Stimulated activated CD4-positive, alpha-beta T cell treated with anti-CD3 and anti-CD28 coated beads, Interleukin-4, amount 100 ng/mL, for 48 hours (primary cell): Measurements from ENCODE around the gene FBXW7.

Experiments used
- DNase-seq, 2 donors: peaks; one replicate each; pipeline ENCODE4 v3.0.0-alpha.2; 2020; ENCODE audit warnings: low read depth in 2 of 2

Gene FBXW7

GRCh38 chr4:152471251-152471792, 64.6 kb downstream of the FBXW7 start:
- DNase-seq = no peak

DNA sequence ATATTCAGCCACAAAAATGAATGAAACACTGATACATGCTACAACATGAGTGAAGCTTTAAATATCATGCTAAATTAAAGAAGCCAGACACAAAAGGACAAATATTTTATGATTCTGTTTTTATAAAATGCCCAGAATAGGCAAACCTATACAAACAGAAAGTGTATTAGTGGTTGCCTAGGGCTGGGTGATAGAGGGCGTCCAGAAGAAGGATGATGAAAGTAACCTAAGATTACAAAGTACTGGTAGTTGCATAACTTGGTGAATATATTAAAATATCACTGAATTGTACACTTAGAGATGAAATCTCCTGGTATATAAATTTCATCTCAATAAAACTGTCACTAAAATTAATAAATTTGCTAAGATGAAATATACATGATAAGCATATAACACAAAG, 67.5 kb downstream of the FBXW7 start:
- no peak for DNase-seq

DNA sequence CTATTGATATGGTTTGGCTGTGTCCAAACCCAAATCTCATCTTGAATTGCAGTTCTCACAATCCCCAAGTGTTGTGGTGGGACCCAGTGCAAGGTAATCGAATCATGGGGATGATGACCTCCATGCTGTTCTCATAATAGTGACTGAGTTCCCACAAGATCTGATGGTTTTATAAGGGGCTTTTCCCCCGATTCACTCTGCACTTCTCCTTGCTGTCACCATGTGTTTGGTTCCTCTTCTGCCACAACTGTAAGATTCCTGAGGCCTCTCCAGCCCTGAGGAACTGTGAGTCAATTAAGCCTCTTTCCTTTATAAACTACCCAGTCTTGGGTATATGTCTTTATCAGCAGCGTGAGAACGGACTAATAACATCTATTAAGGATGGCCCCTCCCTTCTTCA, 68.8 kb downstream of the FBXW7 start:
- DNase-seq = no peak

DNA sequence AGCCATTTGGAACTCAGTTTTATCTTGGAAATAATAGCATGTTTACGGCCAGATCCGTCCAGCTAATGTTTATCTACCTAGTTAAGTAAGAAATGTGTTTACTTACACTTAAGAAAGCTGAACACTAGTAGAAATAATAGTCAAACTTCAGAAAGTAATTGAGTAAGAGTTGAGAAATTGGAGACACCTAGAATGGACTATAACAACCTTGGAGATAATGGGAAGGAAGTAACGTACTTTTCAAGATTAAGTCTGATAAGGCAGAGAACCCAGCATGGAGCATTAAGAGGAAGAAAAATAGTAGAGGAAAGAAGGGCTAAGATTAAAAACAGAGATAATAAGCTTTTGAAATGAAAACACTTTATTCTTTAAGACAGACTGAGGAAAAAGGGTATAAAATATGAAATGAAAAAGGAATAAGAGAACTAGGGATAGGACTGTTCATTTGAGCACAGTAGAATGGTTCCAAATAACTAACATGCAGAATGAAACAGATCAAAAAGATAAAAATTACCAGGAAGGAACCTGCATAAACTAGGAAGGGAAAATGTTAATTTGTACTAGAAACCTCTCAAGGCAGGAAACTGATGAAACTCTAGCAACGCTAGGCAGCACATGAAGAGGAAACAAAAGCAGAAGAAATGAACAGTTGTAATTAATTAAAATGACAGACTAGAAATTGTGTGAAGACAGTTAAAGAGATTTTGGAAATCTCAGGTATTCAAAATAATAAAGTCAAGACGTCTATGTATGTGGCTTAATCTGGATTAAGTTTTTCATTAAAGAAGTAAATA, 71.7 kb downstream of the FBXW7 start:
- no peak for DNase-seq

GRCh38 chr4:152463562-152463961, 72.3 kb downstream of the FBXW7 start:
- no peak for DNase-seq

- DNase-seq = no peak
These were observed 73.2 kb downstream of the FBXW7 start for GRCh38 chr4:152462695-152463094.

GRCh38 chr4:152462047-152462446, 73.8 kb downstream of the FBXW7 start:
- DNase-seq = no peak

DNA sequence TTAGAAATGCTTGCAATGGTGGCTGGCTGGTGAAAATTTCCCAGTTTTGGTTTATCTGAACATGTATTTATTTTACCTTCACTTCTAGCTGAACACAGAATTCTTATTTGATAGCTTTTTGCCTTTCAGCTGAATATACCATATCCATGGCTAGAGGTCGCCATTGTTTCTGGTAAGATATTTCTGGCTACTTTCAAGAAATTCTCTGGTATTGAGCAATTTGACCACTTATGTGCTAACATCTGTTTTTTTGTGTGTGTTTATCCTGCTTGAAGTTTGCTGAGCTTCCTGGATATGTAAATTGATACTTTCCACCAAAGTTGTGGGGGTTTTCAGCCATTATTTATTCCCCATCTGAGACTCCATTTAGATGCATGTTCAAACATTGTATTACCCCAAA, 75.4 kb downstream of the FBXW7 start:
- DNase-seq = no peak

DNA sequence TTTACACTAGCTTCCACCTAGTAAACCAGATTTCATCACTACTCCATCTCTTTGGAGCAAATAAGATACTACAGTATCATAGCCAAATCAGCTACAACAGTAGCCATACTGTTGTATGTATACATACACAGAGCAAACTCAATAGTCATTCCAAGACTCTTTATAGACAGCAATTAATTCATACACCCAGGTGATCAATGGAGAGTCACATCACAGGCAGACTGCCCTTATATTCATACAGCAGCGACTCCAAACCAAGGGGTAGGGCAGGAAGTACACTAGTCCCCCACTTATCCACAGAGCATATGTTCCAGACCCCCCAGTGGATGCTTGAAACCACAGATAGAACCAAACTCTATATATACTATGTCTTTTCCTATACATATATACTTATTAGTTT, 76.6 kb downstream of the FBXW7 start:
- no peak for DNase-seq

DNA sequence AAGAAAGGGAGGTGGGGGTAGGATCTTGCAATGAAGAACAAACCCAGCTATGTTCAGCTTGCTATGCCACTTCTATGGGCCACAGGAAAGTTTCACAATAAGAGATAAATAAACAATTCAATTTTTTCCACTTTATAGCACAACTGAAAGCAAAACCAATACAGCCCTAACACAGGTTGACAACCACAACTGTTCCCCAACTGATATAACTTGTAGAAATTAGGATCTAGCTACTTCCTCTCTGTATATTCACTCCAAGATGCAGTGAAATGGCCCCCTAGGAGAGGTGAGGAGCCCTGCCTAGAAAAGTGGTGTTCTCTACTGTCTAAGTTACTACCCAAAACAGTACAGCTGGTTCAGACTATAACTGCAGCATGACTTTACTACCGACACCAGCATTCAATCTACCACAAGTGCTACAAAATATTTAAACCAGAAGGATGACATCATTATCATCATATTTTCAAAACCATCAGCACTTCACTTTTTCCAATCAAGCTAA, 77.0 kb downstream of the FBXW7 start:
- no peak for DNase-seq

- no peak for DNase-seq
These were observed 79.3 kb downstream of the FBXW7 start for GRCh38 chr4:152456609-152457008.

DNA sequence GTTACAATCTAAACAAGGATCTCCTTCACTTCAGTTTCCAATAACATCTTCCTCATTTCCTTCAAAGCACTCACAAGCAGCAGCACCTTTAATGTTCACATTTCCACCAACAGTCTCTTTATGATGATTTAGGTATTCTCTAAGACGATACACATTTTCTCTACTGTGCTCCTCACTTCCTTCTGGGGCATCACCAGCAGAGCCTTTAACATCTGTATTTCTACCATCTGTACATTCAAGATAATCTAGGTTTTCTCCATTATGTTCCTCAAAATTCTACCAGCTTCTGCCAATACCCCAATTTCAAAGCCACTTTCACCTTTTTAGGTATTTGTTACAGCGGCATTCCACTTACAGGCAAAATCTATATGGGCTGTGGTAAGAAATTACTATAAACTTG, 80.6 kb downstream of the FBXW7 start:
- DNase-seq = no peak

DNA sequence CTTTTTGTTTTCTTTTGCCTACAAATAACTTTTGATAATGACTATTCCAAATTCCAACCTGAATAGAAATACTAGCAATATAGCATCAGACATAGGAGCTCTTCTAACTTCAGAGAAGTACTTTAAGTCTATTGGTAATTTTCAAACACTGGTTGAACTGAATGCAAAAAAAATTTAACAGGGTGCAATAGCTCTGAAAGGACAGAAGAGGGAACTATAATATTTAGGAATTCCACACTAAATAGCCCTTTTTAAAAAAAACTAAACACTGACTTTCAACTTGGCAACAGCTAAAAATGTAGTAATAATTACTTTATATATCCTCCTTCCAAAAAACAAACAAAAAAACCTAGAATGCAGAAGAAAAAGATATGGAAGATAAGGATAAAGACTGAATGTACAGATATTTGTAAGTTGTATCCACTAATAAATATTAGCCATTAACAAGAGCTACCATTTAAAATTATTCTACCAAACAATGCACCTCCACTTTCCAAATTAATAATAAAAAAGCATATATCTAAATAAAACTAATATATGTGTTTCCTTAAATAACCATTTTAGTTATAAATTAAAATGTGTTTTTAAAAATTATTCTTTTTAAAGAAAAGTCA, 81.4 kb downstream of the FBXW7 start:
- DNase-seq = no peak

DNA sequence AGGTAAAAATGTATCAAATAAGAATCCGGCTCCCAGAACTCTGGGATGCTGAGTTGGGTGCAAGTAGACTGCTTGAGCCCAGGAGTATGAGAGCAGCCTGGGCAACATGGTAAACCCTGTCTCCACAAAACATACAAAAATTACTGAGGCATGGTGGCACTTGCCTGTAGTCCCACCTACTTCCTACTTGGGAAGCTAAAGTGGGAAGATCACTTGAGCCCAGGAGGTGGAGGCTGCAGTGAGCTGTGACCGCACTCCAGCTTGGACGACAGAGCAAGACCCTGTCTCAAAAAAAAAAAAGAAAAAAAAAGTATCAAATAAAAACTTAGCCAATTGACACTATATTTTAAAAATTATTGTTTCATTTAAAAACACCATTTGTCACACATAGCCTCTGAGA, 84.4 kb downstream of the FBXW7 start:
- DNase-seq = no peak

- no peak for DNase-seq
These were observed 87.0 kb downstream of the FBXW7 start for GRCh38 chr4:152448854-152449253.

GRCh38 chr4:152448038-152448707, 87.7 kb downstream of the FBXW7 start:
- DNase-seq = no peak

DNA sequence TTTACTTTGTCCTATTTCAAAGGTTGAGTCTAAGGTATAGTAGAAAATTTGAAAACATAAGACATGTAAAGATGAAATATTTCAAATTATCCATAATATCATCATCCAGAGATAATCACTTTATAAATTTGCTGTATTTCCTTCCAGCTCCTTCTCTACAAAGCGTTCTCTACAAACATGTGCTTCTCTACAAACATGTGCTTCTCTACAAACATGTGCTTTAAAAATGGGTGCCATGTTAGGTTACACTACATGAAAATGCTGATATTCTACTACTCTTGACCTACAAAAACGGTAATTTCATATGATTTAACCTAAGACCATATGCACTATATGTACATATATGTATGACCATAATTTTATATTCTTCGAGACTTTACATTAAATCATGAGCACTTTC, 92.0 kb downstream of the FBXW7 start:
- DNase-seq = no peak

DNA sequence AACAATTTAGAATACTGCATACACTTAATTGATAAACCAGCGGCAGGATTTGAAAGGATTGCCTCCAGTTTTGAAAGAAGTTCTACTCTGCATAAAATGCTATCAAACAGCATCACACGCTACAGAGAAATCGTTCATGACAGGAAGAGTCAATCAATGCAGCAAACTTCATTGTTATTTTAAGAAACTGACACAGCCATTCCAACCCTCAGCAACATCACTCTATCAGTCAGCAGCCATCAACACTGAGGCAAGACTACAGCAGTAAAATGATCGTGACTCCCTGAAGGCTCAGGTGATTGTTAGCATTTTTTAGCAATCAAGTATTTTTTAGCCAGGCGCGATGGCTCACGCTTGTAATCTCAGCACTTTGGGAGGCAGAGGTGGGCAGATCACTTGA, 98.3 kb downstream of the FBXW7 start:
- no peak for DNase-seq

DNA sequence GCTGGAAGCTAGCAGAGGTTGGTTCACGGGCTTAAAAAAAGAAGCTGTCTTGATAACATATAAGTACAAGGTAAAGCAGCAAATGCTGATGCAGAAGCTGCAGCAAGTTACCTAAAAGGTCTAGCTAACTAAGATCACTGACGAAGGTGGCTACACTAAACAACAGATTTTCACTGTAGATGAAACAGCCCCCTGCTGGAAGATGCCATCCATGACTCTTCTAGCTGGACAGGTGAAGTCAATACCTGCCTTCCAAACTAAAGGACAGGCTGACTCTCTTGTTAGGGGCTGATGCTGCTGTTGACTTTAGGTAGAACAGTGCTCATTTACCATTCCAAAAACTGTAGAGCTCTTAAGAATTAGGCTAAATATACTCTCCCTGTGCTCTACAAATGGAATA, 99.5 kb downstream of the FBXW7 start:
- DNase-seq = no peak

DNA sequence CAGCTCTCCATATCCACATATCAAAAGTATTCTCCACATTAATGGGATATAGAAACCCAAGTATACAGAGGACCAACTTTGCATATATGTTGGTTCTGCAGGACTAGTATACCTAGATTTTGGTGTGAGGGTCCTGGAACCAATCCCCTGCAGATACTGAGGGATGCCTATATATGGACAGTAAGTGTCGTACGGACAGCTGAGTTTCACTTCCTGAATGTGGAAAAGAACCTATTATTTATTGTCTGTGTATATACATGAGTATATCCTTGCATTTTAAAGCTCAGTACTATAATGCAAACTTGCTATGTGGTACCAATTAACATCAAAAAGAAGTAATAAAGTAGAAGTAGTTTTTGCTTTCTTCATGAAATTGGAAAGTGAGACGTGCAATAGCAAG, 101.9 kb downstream of the FBXW7 start:
- DNase-seq = no peak

DNA sequence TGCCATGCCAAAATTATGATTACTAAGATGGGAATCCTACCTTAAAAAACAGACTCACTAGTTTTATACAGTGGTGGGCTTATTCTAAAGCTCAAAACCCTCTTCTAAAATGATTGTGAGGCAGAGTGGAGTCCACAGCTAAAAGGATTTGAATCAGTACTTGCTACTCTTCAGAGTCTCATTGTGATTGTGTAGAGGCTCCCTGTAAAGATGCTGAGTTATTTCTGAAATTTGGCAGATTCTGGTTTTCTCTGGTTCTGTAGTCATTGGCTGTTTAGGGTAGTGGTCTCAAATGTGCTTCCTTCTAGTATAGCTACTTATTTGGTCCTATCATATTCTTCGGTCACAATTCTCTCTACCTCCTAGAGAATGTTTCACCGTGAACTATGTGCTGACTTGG, 104.1 kb downstream of the FBXW7 start:
- no peak for DNase-seq

DNA sequence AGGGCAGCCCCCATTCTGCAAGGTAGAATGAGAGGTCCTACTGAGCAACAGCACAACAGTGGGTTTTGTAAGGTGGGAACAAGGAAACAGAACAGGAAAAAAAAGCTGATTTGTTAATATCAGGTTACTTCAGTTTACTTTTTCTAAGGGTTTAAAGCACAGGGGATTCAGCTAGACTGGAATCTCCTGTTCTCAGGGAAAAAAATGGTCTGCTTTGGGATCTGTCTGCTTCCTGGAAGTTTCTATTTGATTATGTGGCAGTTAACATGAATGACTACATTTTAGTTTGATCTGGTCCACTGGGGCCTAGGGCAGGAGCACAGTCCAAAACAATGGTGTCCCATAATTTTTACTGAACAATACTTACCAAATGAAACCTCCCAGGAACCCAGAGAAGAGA, 104.6 kb downstream of the FBXW7 start:
- DNase-seq = no peak

GRCh38 chr4:152430507-152430906, 105.4 kb downstream of the FBXW7 start:
- DNase-seq = no peak
